Ovary (tissue), 9 donors: ENCODE results near the gene LRP1B. TPM values are rescaled to one million over a fixed set of nuclear protein-coding genes. Genes with fewer than 3 reads are reported as not detected.

Source experiments
- DNase-seq, 5 donors: peaks; one replicate each; pipeline ENCODE4 v3.0.0-alpha.2; 2019 to 2020
- H3K27ac ChIP-seq, 2 donors: fragments of 200-600 bp; one replicate each; pipeline versions ENCODE4 v1.5.1 to v1.8.0; 2019 to 2022
- H3K27me3 ChIP-seq: fragments of 200-600 bp; one replicate; pipeline ENCODE4 v1.8.0; 2022
- H3K36me3 ChIP-seq: fragments of 200-600 bp; sonication (generic); one replicate; pipeline ENCODE4 v1.5.1; 2019
- H3K4me1 ChIP-seq: one replicate; pipeline ENCODE4 v1.8.1; 2013; ENCODE audit warnings: mild to moderate bottlenecking, moderate library complexity; ENCODE audit not compliant: insufficient read depth
- H3K4me3 ChIP-seq: fragments of 200-600 bp; sonication (generic); one replicate; pipeline ENCODE4 v1.5.1; 2017
- H3K9me3 ChIP-seq, 2 donors: fragments of 200-600 bp in 1 of 2; sonication (generic) in 1 of 2; one replicate each; pipeline versions ENCODE4 v1.5.1 to v1.8.1; 2013 to 2019; ENCODE audit warnings: mild to moderate bottlenecking in 1 of 2, moderate library complexity in 1 of 2
- CTCF ChIP-seq, 3 donors: fragments of 450-650 bp in 2 of 3; fragments of 200-600 bp in 1 of 3; IDR thresholded peaks; one replicate each; pipeline versions ENCODE4 v1.5.1 to v1.8.0; 2016 to 2022; ENCODE audit warnings: antibody characterized with exemption in 3 of 3, mild to moderate bottlenecking in 1 of 3
- EP300 ChIP-seq: sonication (generic); formaldehyde crosslinking; IDR thresholded peaks from one replicate; pipeline ENCODE4 v1.6.1; 2017; ENCODE audit warnings: antibody characterized with exemption
- POLR2A ChIP-seq: fragments of 450-650 bp; IDR thresholded peaks from one replicate; pipeline ENCODE4 v1.6.1; 2017; ENCODE audit warnings: antibody characterized with exemption, mild to moderate bottlenecking, moderate library complexity
- WGBS, 3 donors: extraction: QIAGEN DNeasy Blood & Tissue Kit in 1 of 3; methylation state at CpG; one replicate each; pipeline versions ENCODE4 v1.1.5 to v1.1.7; 2013 to 2017; 5-methylcytosine and 5-hydroxymethylcytosine counted together
- intact Hi-C, 4 donors: fragments of 100-400 bp; cut with DNase I; formaldehyde crosslinking; loops; one replicate each; pipeline versions ENCODE4 v1.11.0 to v1.15.1; 2022 to 2023
- polyA plus RNA-seq, 2 donors: library from polyadenylated mRNA; stranded (reverse); fragments of 200-250 nt in 1 of 2; fragments of 350-450 nt in 1 of 2; fragmentation: Illumina TruSeq in 1 of 2; extraction: RNeasy Lipid Tissue Mini Kit (QIAGEN cat#74804) in 1 of 2; gene quantifications; one replicate each; pipeline ENCODE4 v1.2.3, GENCODE V29; 2013 to 2014
- total RNA-seq, 7 donors: library from RNA; depleted of rRNA in 2 of 7; stranded (reverse); fragments of >200 nt in 2 of 7; fragmentation: NEBNext Ultra II Directional in 3 of 7; extraction: Animal tissue kit (Norgen Biotek cat#: 25700) in 3 of 7; gene quantifications; one replicate each; pipeline versions ENCODE4 v1.1.0 to v1.2.4, GENCODE V29; 2016 to 2023
- donor health status: DM: no; HTN: no; CAD: no; lungs with moderate emphysema.
- donor health status: DM: no; HTN: no; CAD: no.
- donor health status: Bipolar disorder and iron deficiency.
- donor health status: DM: yes; HTN: yes; CAD: no.
- donor health status: DM: no; HTN: no; CAD: no.
- donor health status: DM: yes; HTN: yes; CAD: no.

LRP1B gene
- total and polyA plus RNA-seq, 9 donors: 0.08 to 2.6 (median 0.37) TPM

DNA sequence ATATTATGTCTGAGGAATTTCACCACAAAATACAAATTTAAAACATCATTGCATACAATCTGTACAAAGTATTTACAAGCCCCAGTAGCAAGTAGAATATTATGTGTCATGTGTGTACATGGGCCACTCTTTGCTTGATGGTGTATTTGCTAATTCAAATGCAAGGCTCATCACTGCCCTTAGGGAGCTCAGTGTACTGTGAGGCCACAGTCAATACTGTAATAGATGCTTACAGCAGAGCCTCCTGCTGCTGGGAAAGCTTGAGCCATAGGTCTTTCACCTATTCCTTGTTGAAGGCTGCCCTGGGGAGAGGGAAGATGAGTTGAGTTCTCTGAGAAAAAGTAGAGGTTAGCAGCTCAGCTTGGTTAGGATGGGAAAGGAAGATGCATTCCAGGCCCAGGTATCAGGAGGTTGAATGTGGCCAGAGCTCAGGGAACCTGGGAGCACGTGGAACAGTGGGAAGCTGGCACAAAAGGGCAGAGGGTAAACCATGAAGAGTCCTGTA is 189.6 kb downstream of the LRP1B start:
- intact Hi-C loops: no loop called here
- Histone ChIP-seq H3K27me3 (no peaks in the 10 kb centered on the region), H3K27ac (no peak overlapping the region), H3K4me1 (no peaks in the 10 kb centered on the region), H3K4me3 (no peak overlapping the region), H3K9me3 (no peaks in the 10 kb centered on the region), H3K36me3 (no peaks in the 10 kb centered on the region)
- TF ChIP-seq CTCF (IDR thresholded peaks at IDR 0.05) (no peak), POLR2A (no peak)
- 62 to 77% (median 64%) methylated on average over 1 of the region's 1 CpG for WGBS, 3 donors
- no peak for DNase-seq

GRCh38 chr2:141940709-141941108 is 190.1 kb downstream of the LRP1B start:
- H3K36me3 ChIP-seq: no peaks in the 10 kb centered on the region
- intact Hi-C loops: no loop called here
- DNase-seq: no peak
- H3K27ac ChIP-seq: no peak overlapping the region
- H3K4me3 ChIP-seq: no peak overlapping the region
- H3K9me3 ChIP-seq: no peaks in the 10 kb centered on the region
- no peaks in the 10 kb centered on the region for H3K4me1 ChIP-seq
- no peaks in the 10 kb centered on the region for H3K27me3 ChIP-seq
- WGBS, 3 donors: 20 to 33% (median 25%) methylated on average over 1 of the region's 1 CpG
- TF ChIP-seq CTCF (IDR thresholded peaks at IDR 0.05) (no peak), EP300 (no peak), POLR2A (no peak)

- no peaks in the 10 kb centered on the region for H3K36me3 ChIP-seq
- intact Hi-C loops: no loop called here
- WGBS, 3 donors: 27 to 56% (median 29%) methylated on average over 1 of the region's 1 CpG
Observed at GRCh38 chr2:141933226-141933625, 197.6 kb downstream of the LRP1B start.

DNA sequence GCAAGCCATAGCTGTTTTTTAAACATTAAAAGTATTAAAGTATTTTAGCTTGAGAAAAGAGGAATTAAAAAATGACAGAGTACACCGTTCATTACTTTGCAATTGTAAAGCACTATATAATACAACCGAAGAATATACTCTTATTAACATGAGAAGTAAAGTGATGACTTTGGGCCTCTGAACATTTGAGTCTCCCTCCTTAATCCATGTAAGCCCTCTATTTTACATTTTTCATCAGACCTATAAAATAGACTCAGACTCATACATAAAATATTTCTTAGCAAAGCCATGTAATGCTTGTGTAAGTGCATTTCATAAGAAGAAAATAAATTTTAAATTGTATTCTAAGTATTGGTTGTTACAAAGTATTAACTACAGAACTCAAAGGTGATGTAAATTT is 198.6 kb downstream of the LRP1B start:
- DNase-seq: no peak
- H3K4me3 ChIP-seq: no peak overlapping the region
- H3K9me3 ChIP-seq: no peaks in the 10 kb centered on the region
- TF ChIP-seq POLR2A (no peak), CTCF (IDR thresholded peaks at IDR 0.05) (no peak), EP300 (no peak)
- no peaks in the 10 kb centered on the region for H3K4me1 ChIP-seq
- intact Hi-C loops: no loop called here
- no peaks in the 10 kb centered on the region for H3K27me3 ChIP-seq
- 88 to 92% (median 91%) methylated on average over 2 of the region's 2 CpGs for WGBS, 3 donors
- H3K36me3 ChIP-seq: no peaks in the 10 kb centered on the region
- no peak overlapping the region for H3K27ac ChIP-seq

More at GRCh38 chr2:141933226-141933625, 197.6 kb downstream of the LRP1B start:
- H3K27me3 ChIP-seq: no peaks in the 10 kb centered on the region
- H3K9me3 ChIP-seq: no peaks in the 10 kb centered on the region
- TF ChIP-seq EP300 (no peak), CTCF (IDR thresholded peaks at IDR 0.05) (no peak), POLR2A (no peak)
- DNase-seq: no peak
- H3K27ac ChIP-seq: no peak overlapping the region
- H3K4me3 ChIP-seq: no peak overlapping the region
- H3K4me1 ChIP-seq: no peaks in the 10 kb centered on the region
